GM12878 (cell line): ENCODE results near the gene TRPM5. TPM values are rescaled to one million over a fixed set of nuclear protein-coding genes. Genes with fewer than 3 reads are reported as not detected.

ENCODE experiments used
- ATAC-seq: fragments of 200-7000 bp; cut with Tn5 transposase; 3 replicates; pipeline ENCODE4 v1.9.1; 2020; ENCODE audit warnings: mild to moderate bottlenecking, moderate library complexity
- BruUV-seq: library from RNA; stranded (reverse); fragments of 400-500 nt; replicated peaks from 2 replicates; lab custom pipeline; 2021; lab: Mats Ljungman, UMichigan
- CTCF ChIA-PET: fragments of 300-600 bp; sonication (Branson Sonifier 250); formaldehyde crosslinking; extraction: SDS; loops from one replicate; lab custom pipeline; 2021; ENCODE audit warnings: inconsistent platforms; lab: Yijun Ruan, JAX
- POLR2A ChIA-PET: fragments of 350-600 bp; formaldehyde crosslinking; extraction: SDS; loops from one replicate; lab custom pipeline; 2021; ENCODE audit warnings: inconsistent platforms; lab: Charles Lee
- RAD21 ChIA-PET: fragments of 300-600 bp; sonication (Branson Sonifier 250); formaldehyde crosslinking; loops from one replicate; lab custom pipeline; 2023; ENCODE audit warnings: antibody characterized with exemption; ENCODE audit not compliant: unreplicated experiment; lab: Charles Lee
- SMC1A ChIA-PET: fragments of 300-600 bp; sonication (Branson Sonifier 250); formaldehyde crosslinking; loops from one replicate; lab custom pipeline; 2023; ENCODE audit not compliant: unreplicated experiment, uncharacterized antibody; lab: Charles Lee
- DNase-seq: peaks from one replicate; pipeline ENCODE4 v3.0.0-alpha.2; 2011; ENCODE audit warnings: low read depth, low spot score
- FAIRE-seq: peaks from 3 replicates; lab custom pipeline; 2011; peaks lifted over from hg19 to GRCh38; lab: Jason Lieb, UNC
- H2AFZ ChIP-seq: 2 replicates; pipeline ENCODE4 v1.6.0; 2011; ENCODE audit warnings: low read depth, low read length, control low read depth; ENCODE audit not compliant: control insufficient read depth
- H3K27ac ChIP-seq: 2 replicates; pipeline ENCODE4 v1.5.1; 2011; ENCODE audit warnings: control low read depth; ENCODE audit not compliant: control insufficient read depth, insufficient read depth
- H3K27me3 ChIP-seq, 2 experiments: replicated peaks in 1 of 2; 2 replicates each; pipeline versions ENCODE4 v1.6.0 to v1.6.1; 2011; ENCODE audit warnings: low read length in 1 of 2; ENCODE audit not compliant: control insufficient read depth in 2 of 2, insufficient read depth in 2 of 2
- H3K36me3 ChIP-seq, 2 experiments: 2 replicates each; pipeline ENCODE4 v1.5.1; 2011; ENCODE audit warnings: low read length in 1 of 2; ENCODE audit not compliant: control insufficient read depth in 2 of 2, insufficient read depth in 2 of 2
- H3K4me1 ChIP-seq: 2 replicates; pipeline ENCODE4 v1.6.1; 2011; ENCODE audit warnings: mild to moderate bottlenecking, low read length, moderate library complexity, mixed read lengths; ENCODE audit not compliant: control insufficient read depth, insufficient read depth
- H3K4me2 ChIP-seq: 2 replicates; pipeline ENCODE4 v1.6.0; 2011; ENCODE audit warnings: control low read depth; ENCODE audit not compliant: control insufficient read depth, insufficient read depth
- H3K4me3 ChIP-seq: fragments of 200-600 bp; sonication (generic); 2 replicates; pipeline ENCODE4 v1.5.1; 2016
- H3K79me2 ChIP-seq: 2 replicates; pipeline ENCODE4 v1.6.0; 2011; ENCODE audit warnings: low read length; ENCODE audit not compliant: control insufficient read depth, insufficient read depth
- H3K9ac ChIP-seq: 2 replicates; pipeline ENCODE4 v1.8.0; 2011; ENCODE audit warnings: low read length, control low read depth, mixed read lengths; ENCODE audit not compliant: control insufficient read depth, insufficient read depth
- H3K9me3 ChIP-seq: replicated peaks from 3 replicates; pipeline ENCODE4 v1.5.1; 2011; ENCODE audit warnings: mild to moderate bottlenecking, low read length; ENCODE audit not compliant: control insufficient read depth, insufficient read depth
- H4K20me1 ChIP-seq: 2 replicates; pipeline ENCODE4 v1.6.0; 2011; ENCODE audit not compliant: control insufficient read depth, insufficient read depth
- CEBPZ ChIP-seq: fragments of 150-350 bp; IDR thresholded peaks from 2 replicates; pipeline ENCODE4 v1.6.1; 2016; ENCODE audit warnings: low read depth, low read length
- EED ChIP-seq: sonication (generic); IDR thresholded peaks from 2 replicates; pipeline ENCODE4 v1.6.1; 2016; ENCODE audit warnings: antibody characterized with exemption, low read depth
- EGR1 ChIP-seq, 2 experiments: IDR thresholded peaks; 1 replicate in 1 of 2; 2 replicates in 1 of 2; pipeline ENCODE4 v1.6.1; 2011 to 2012; ENCODE audit warnings: low read depth in 2 of 2, low read length in 2 of 2, borderline replicate concordance in 1 of 2, mild to moderate bottlenecking in 1 of 2, moderate library complexity in 1 of 2
- HDAC2 ChIP-seq: fragments of 200-600 bp; sonication (generic); IDR thresholded peaks from 2 replicates; pipeline ENCODE4 v1.6.1; 2017
- HDGF ChIP-seq: fragments of 450-650 bp; IDR thresholded peaks from 2 replicates; pipeline ENCODE4 v1.6.1; 2016; ENCODE audit warnings: antibody characterized with exemption
- IRF5 ChIP-seq: fragments of 450-650 bp; IDR thresholded peaks from 2 replicates; pipeline ENCODE4 v1.6.1; 2017; ENCODE audit warnings: borderline replicate concordance
- MLLT1 ChIP-seq: fragments of 450-650 bp; IDR thresholded peaks from 2 replicates; pipeline ENCODE4 v1.6.1; 2016; ENCODE audit warnings: mild to moderate bottlenecking
- MXI1 ChIP-seq: fragments of 150-350 bp; IDR thresholded peaks from 2 replicates; pipeline ENCODE4 v1.6.1; 2011; ENCODE audit warnings: low read depth, mild to moderate bottlenecking, inconsistent platforms, low read length, improper control_type of control experiment
- RELB ChIP-seq: fragments of 450-650 bp; IDR thresholded peaks from 2 replicates; pipeline ENCODE4 v1.6.1; 2017; ENCODE audit warnings: low read depth, mild to moderate bottlenecking, moderate library complexity
- WGBS: methylation state at CpG from one replicate; pipeline ENCODE4 v1.1.6; 2016; ENCODE audit warnings: low lambda C conversion rate; ENCODE audit not compliant: insufficient replicate concordance, insufficient coverage; ENCODE audit errors: missing lambda C conversion rate; 5-methylcytosine and 5-hydroxymethylcytosine counted together
- in situ Hi-C: fragments of 300-500 bp; cut with MboI; formaldehyde crosslinking; loops from 9 replicates; pipeline ENCODE4 v1.14.3; 2018; ENCODE audit warnings: mixed read lengths
- intact Hi-C: fragments of 100-400 bp; cut with micrococcal nuclease; formaldehyde crosslinking; loops from one replicate; pipeline ENCODE4 v1.14.2; 2022; ENCODE audit not compliant: unreplicated experiment
- polyA plus RNA-seq, 11 experiments: library from polyadenylated mRNA; depleted of rRNA in 4 of 11; unstranded in 6 of 11; stranded (reverse) in 5 of 11; fragments of >200 nt; fragmentation: Nextera tagmentation in 4 of 11; fragmentation: Illumina TruSeq in 1 of 11; extraction: Ambion mirVana in 4 of 11; extraction: Trizol in 1 of 11; gene quantifications; 1 replicate in 1 of 11; 2 replicates in 10 of 11; pipeline versions ENCODE4 v1.2.1 to v1.2.3, GENCODE V29; 2011 to 2016; ENCODE audit warnings: inconsistent platforms in 2 of 11, missing spikeins in 2 of 11, low read depth in 1 of 11
- total RNA-seq, 4 experiments: library from RNA; depleted of rRNA in 3 of 4; stranded (reverse); fragments of >200 nt in 3 of 4; fragmentation: Illumina TruSeq in 1 of 4; extraction: Trizol in 1 of 4; gene quantifications; 2 replicates each; pipeline versions ENCODE4 v1.2.1 to v1.2.3, GENCODE V29; 2013 to 2021

Gene TRPM5
- total and polyA plus RNA-seq, 10 of the 15 experiments (the other 5 are each of a cell fraction or from before 2014, with no cell fraction given), result not detected

GRCh38 chr11:2428322-2428795 lies 16.0 kb downstream of the TRPM5 start:
- DNase-seq (no peak), ATAC-seq (peak; percentile 92), FAIRE-seq (peak; percentile 41)
- ChIA-PET SMC1A (interaction anchor here (1.1 kb wide), 1 partner anchor 103 kb away, joined by 8 read pairs; no protein-coding TSS in a partner anchor), CTCF (interaction anchor here (1.1 kb wide), 1 partner anchor 103 kb away, joined by 8 read pairs; no protein-coding TSS in a partner anchor), RAD21 (interaction anchor here (0.9 to 1.7 kb wide), 3 partner anchors 100 to 105 kb away, joined by 3 to 5 read pairs (median 4); no protein-coding TSS in a partner anchor), POLR2A (no interaction called here)
- Histone ChIP-seq H3K4me3 (no peak overlapping the region), H3K36me3 (no peaks in the 10 kb centered on the region), H2AFZ (no peak overlapping the region), H3K27me3 (no peaks in the 10 kb centered on the region), H3K4me1 (no peaks in the 10 kb centered on the region), H4K20me1 (no peaks in the 10 kb centered on the region), H3K4me2 (no peak overlapping the region), H3K9me3 (no peaks in the 10 kb centered on the region; the same call in 2 of the 3 replicates), H3K27ac (no peak overlapping the region), H3K9ac (no peak overlapping the region), H3K79me2 (no peaks in the 10 kb centered on the region)
- intact Hi-C loops (loop anchor here (1.0 to 10.0 kb wide), 3 partner anchors 56 to 460 kb away; no protein-coding TSS in a partner anchor), in situ Hi-C loops (loop anchor here (5.0 kb wide), 2 partner anchors 104 to 449 kb away; no protein-coding TSS in a partner anchor)
- BruUV-seq, result no TSS peak
- WGBS, result 50% methylated on average over 8 of the region's 8 CpGs
- TF ChIP-seq MLLT1, result peak; percentile 50; the same call in 1 of the 2 replicates
- TF ChIP-seq HDGF, result peak; percentile 82
- no peak for TF ChIP-seq MXI1
- no peak for TF ChIP-seq EED
- TF ChIP-seq EGR1 (IDR thresholded peaks at IDR 0.05; ENCODE audit: borderline replicate concordance in 1 of 2, low read depth in 2 of 2, low read length in 2 of 2), result no peak
- no peak for TF ChIP-seq IRF5
- TF ChIP-seq RELB, result no peak
- TF ChIP-seq CEBPZ, result no peak
- no peak for TF ChIP-seq HDAC2
